OCI-LY1 (cell line): Measurements from ENCODE around the gene KCTD4.

ENCODE experiments used
- CTCF ChIP-seq: fragments of 200-600 bp; sonication (generic), shearing (Covaris generic); IDR thresholded peaks from 2 replicates; pipeline ENCODE4 v1.5.1; 2017; ENCODE audit warnings: mild to moderate bottlenecking, antibody characterized with exemption, low read length, moderate library complexity, mixed read lengths
- EZH2 ChIP-seq: fragments of 200-600 bp; sonication (generic), shearing (Covaris generic); IDR thresholded peaks from 2 replicates; pipeline ENCODE4 v1.8.0; 2017; ENCODE audit warnings: borderline replicate concordance, mixed run types, mild to moderate bottlenecking, antibody characterized with exemption, low read length, moderate library complexity, mixed read lengths

GRCh38 chr13:45208132-45208531 lies 7.3 kb upstream of the KCTD4 start:
- TF ChIP-seq CTCF (no peak), EZH2 (no peak)
